Stimulated activated CD8-positive, alpha-beta memory T cell treated with anti-CD3 and anti-CD28 coated beads, Interleukin-2, amount 100 ng/mL, for 1 hour (primary cell): ENCODE measurements around the gene CAPN9.
"Not testable (repeated sequence)": the region's sequence is repeated elsewhere in the genome, so short reads cannot be mapped to it uniquely, and the experiment has no call there.

Experiments used
- DNase-seq, 2 donors: peaks; one replicate each; pipeline ENCODE4 v3.0.0-alpha.2; 2020; ENCODE audit warnings: low read depth in 2 of 2

The CAPN9 gene

GRCh38 chr1:230824551-230824918 lies 77.3 kb downstream of the CAPN9 start:
- DNase-seq: no peak

GRCh38 chr1:230824919-230825721 lies 77.9 kb downstream of the CAPN9 start:
- no peak for DNase-seq

GRCh38 chr1:230825761-230826160 lies 78.6 kb downstream of the CAPN9 start:
- DNase-seq: no peak

- DNase-seq: no peak
Observed at GRCh38 chr1:230826166-230826875, 79.1 kb downstream of the CAPN9 start.

- DNase-seq: no peak
Observed at GRCh38 chr1:230827081-230827681, 80.0 kb downstream of the CAPN9 start.

GRCh38 chr1:230827801-230828200 lies 80.6 kb downstream of the CAPN9 start:
- DNase-seq: no peak

- DNase-seq: no peak
Observed at GRCh38 chr1:230828421-230828820, 81.2 kb downstream of the CAPN9 start.

GRCh38 chr1:230831771-230832170 lies 84.6 kb downstream of the CAPN9 start:
- DNase-seq: no peak

GRCh38 chr1:230832476-230832875 lies 85.3 kb downstream of the CAPN9 start:
- no peak for DNase-seq

GRCh38 chr1:230833511-230833910 lies 86.3 kb downstream of the CAPN9 start:
- DNase-seq: no peak

- no peak for DNase-seq
Observed at GRCh38 chr1:230834292-230834691, 87.1 kb downstream of the CAPN9 start.

GRCh38 chr1:230836347-230836746 lies 89.2 kb downstream of the CAPN9 start:
- DNase-seq: no peak

GRCh38 chr1:230836793-230837192 lies 89.6 kb downstream of the CAPN9 start:
- no peak for DNase-seq

GRCh38 chr1:230839173-230839572 lies 92.0 kb downstream of the CAPN9 start:
- no peak for DNase-seq

- DNase-seq: no peak
Observed at GRCh38 chr1:230842801-230843200, 95.6 kb downstream of the CAPN9 start.

GRCh38 chr1:230843503-230844309 lies 96.5 kb downstream of the CAPN9 start:
- DNase-seq: no peak

- DNase-seq: no peak
Observed at GRCh38 chr1:230844561-230844960, 97.4 kb downstream of the CAPN9 start.

GRCh38 chr1:230845184-230845583 lies 98.0 kb downstream of the CAPN9 start:
- not testable (repeated sequence) for DNase-seq

GRCh38 chr1:230848235-230848634 lies 101.0 kb downstream of the CAPN9 start:
- DNase-seq: no peak

GRCh38 chr1:230849451-230850224 lies 102.5 kb downstream of the CAPN9 start:
- DNase-seq: no peak

- no peak for DNase-seq
Observed at GRCh38 chr1:230850547-230850946, 103.4 kb downstream of the CAPN9 start.
